H9 (cell line): Measurements from ENCODE around the gene MSANTD1. TPM values are rescaled to one million over a fixed set of nuclear protein-coding genes. Genes with fewer than 3 reads are reported as not detected.

Experiments used
- DNase-seq: peaks from one replicate; pipeline ENCODE4 v3.0.0-alpha.2; 2017
- H2AFZ ChIP-seq: one replicate; pipeline ENCODE4 v1.6.1; 2013; ENCODE audit warnings: mild to moderate bottlenecking, low read length, control low read depth, moderate library complexity
- H2AK5ac ChIP-seq: 2 replicates; pipeline ENCODE4 v1.6.1; 2013; ENCODE audit warnings: low read length, control low read depth, mixed read lengths; ENCODE audit not compliant: insufficient read length
- H2BK120ac ChIP-seq: one replicate; pipeline ENCODE4 v1.6.1; 2013; ENCODE audit warnings: low read depth, mild to moderate bottlenecking, low read length, control low read depth, inconsistent platforms; ENCODE audit not compliant: poor library complexity, severe bottlenecking
- H2BK12ac ChIP-seq: 2 replicates; pipeline ENCODE4 v1.6.1; 2013; ENCODE audit warnings: low read length, control low read depth, mixed read lengths, low read depth; ENCODE audit not compliant: insufficient read length
- H2BK15ac ChIP-seq: 2 replicates; pipeline ENCODE4 v1.6.1; 2013; ENCODE audit warnings: low read depth, low read length, control low read depth
- H2BK20ac ChIP-seq: one replicate; pipeline ENCODE4 v1.6.1; 2013; ENCODE audit warnings: low read depth, mild to moderate bottlenecking, low read length, control low read depth, inconsistent platforms; ENCODE audit not compliant: poor library complexity, severe bottlenecking
- H2BK5ac ChIP-seq: 2 replicates; pipeline ENCODE4 v1.6.1; 2013; ENCODE audit warnings: low read length, control low read depth, mixed read lengths; ENCODE audit not compliant: insufficient read length
- H3K14ac ChIP-seq: 2 replicates; pipeline ENCODE4 v1.6.1; 2013; ENCODE audit warnings: low read length, control low read depth; ENCODE audit not compliant: insufficient read depth
- H3K18ac ChIP-seq: 2 replicates; pipeline ENCODE4 v1.6.1; 2013; ENCODE audit warnings: low read depth, mild to moderate bottlenecking, mixed read lengths, low read length, control low read depth; ENCODE audit not compliant: insufficient read length
- H3K23ac ChIP-seq: 2 replicates; pipeline ENCODE4 v1.6.1; 2013; ENCODE audit warnings: low read length, control low read depth, mixed read lengths, low read depth; ENCODE audit not compliant: insufficient read length
- H3K23me2 ChIP-seq: 2 replicates; pipeline ENCODE4 v1.6.1; 2013; ENCODE audit warnings: low read depth, mild to moderate bottlenecking, mixed read lengths, low read length, control low read depth; ENCODE audit not compliant: insufficient read length, poor library complexity, severe bottlenecking
- H3K27ac ChIP-seq: 2 replicates; pipeline ENCODE4 v1.5.1; 2013; ENCODE audit warnings: low read length, control low read depth, mixed read lengths, low read depth; ENCODE audit not compliant: insufficient read length
- H3K27me3 ChIP-seq: 2 replicates; pipeline ENCODE4 v1.6.1; 2013; ENCODE audit warnings: low read length, control low read depth, inconsistent platforms; ENCODE audit not compliant: insufficient read depth
- H3K4ac ChIP-seq: 2 replicates; pipeline ENCODE4 v1.6.1; 2013; ENCODE audit warnings: low read depth, mild to moderate bottlenecking, control low read depth, inconsistent platforms, low read length, moderate library complexity
- H3K4me1 ChIP-seq: 2 replicates; pipeline ENCODE4 v1.6.1; 2013; ENCODE audit warnings: low read length, control low read depth, inconsistent platforms; ENCODE audit not compliant: insufficient read depth
- H3K4me2 ChIP-seq: 2 replicates; pipeline ENCODE4 v1.6.1; 2013; ENCODE audit warnings: low read length, control low read depth, mixed read lengths; ENCODE audit not compliant: insufficient read length, insufficient read depth
- H3K56ac ChIP-seq: 2 replicates; pipeline ENCODE4 v1.6.1; 2013; ENCODE audit warnings: low read depth, mild to moderate bottlenecking, mixed read lengths, low read length, control low read depth; ENCODE audit not compliant: insufficient read length
- H3K79me1 ChIP-seq: 2 replicates; pipeline ENCODE4 v1.6.1; 2013; ENCODE audit warnings: low read depth, mild to moderate bottlenecking, moderate library complexity, low read length, control low read depth, inconsistent platforms; ENCODE audit not compliant: insufficient read depth, poor library complexity, severe bottlenecking
- H3K79me2 ChIP-seq: 2 replicates; pipeline ENCODE4 v1.6.1; 2013; ENCODE audit warnings: low read length, control low read depth, inconsistent platforms; ENCODE audit not compliant: insufficient read depth
- H3K9ac ChIP-seq: 2 replicates; pipeline ENCODE4 v1.6.1; 2013; ENCODE audit warnings: low read length, control low read depth, mixed read lengths; ENCODE audit not compliant: insufficient read length; ENCODE audit errors: extremely low read depth
- H3K9me3 ChIP-seq: one replicate; pipeline ENCODE4 v1.6.1; 2013; ENCODE audit warnings: low read depth, low read length, inconsistent platforms; ENCODE audit not compliant: control insufficient read depth
- H3T11ph ChIP-seq: one replicate; pipeline ENCODE4 v1.6.1; 2013; ENCODE audit warnings: mild to moderate bottlenecking, low read length, control low read depth, inconsistent platforms
- H4K20me1 ChIP-seq: one replicate; pipeline ENCODE4 v1.6.1; 2013; ENCODE audit not compliant: control insufficient read depth, insufficient read length, insufficient read depth
- H4K5ac ChIP-seq: 2 replicates; pipeline ENCODE4 v1.6.1; 2013; ENCODE audit warnings: low read depth, mild to moderate bottlenecking, mixed read lengths, low read length, control low read depth; ENCODE audit not compliant: insufficient read length
- H4K8ac ChIP-seq: replicated peaks from 2 replicates; pipeline ENCODE4 v1.6.1; 2013; ENCODE audit warnings: low read length, control low read depth, mixed read lengths, low read depth; ENCODE audit not compliant: insufficient read length
- H4K91ac ChIP-seq: 2 replicates; pipeline ENCODE4 v1.6.1; 2013; ENCODE audit warnings: low read depth, mild to moderate bottlenecking, moderate library complexity, mixed read lengths, low read length, control low read depth; ENCODE audit not compliant: insufficient read length
- H3K27ac Mint-ChIP-seq, 3 experiments: 2 replicates in 2 of 3; 3 replicates in 1 of 3; pipeline ENCODE4 v1.8.0; 2020 to 2021; ENCODE audit warnings: mixed read lengths in 3 of 3, mild to moderate bottlenecking in 1 of 3, moderate library complexity in 1 of 3
- H3K27me3 Mint-ChIP-seq: 2 replicates; pipeline ENCODE4 v1.8.0; 2021; ENCODE audit warnings: low read depth, mild to moderate bottlenecking, moderate library complexity, mixed read lengths
- H3K36me3 Mint-ChIP-seq, 3 experiments: 2 replicates in 2 of 3; 3 replicates in 1 of 3; pipeline ENCODE4 v1.8.0; 2020 to 2021; ENCODE audit warnings: low read depth in 3 of 3, mixed read lengths in 3 of 3; ENCODE audit not compliant: insufficient read depth in 1 of 3
- H3K4me1 Mint-ChIP-seq, 2 experiments: 2 replicates each; pipeline ENCODE4 v1.8.0; 2020; ENCODE audit warnings: mixed read lengths in 2 of 2
- H3K4me3 Mint-ChIP-seq, 2 experiments: 2 replicates in 1 of 2; 3 replicates in 1 of 2; pipeline ENCODE4 v1.8.0; 2020 to 2021; ENCODE audit warnings: mild to moderate bottlenecking in 2 of 2, mixed read lengths in 2 of 2, moderate library complexity in 1 of 2
- H3K9me3 Mint-ChIP-seq, 2 experiments: 2 replicates in 1 of 2; 3 replicates in 1 of 2; pipeline ENCODE4 v1.8.0; 2020; ENCODE audit warnings: mild to moderate bottlenecking in 2 of 2, mixed read lengths in 2 of 2, moderate library complexity in 1 of 2
- WGBS: extraction: QIAGEN DNeasy Blood & Tissue Kit; methylation state at CpG from one replicate; pipeline ENCODE4 v1.1.7; 2013; ENCODE audit warnings: missing lambda C conversion rate, low lambda C conversion rate, mixed read lengths; ENCODE audit not compliant: insufficient read length; ENCODE audit errors: extremely low coverage; 5-methylcytosine and 5-hydroxymethylcytosine counted together
- total RNA-seq: library from RNA; stranded (reverse); gene quantifications from 2 replicates; pipeline ENCODE4 v1.2.1, GENCODE V29; 2021
- TF ChIP-seq, protein P1 (sequence below): fragments of 200-600 bp; sonication (generic); conservative IDR thresholded peaks from 3 replicates; pipeline ENCODE4 v1.8.0; 2021; ENCODE audit warnings: antibody characterized with exemption, mild to moderate bottlenecking

The MSANTD1 gene
- total RNA-seq, 1 experiment from 2014 or later = 0.83 TPM

DNA sequence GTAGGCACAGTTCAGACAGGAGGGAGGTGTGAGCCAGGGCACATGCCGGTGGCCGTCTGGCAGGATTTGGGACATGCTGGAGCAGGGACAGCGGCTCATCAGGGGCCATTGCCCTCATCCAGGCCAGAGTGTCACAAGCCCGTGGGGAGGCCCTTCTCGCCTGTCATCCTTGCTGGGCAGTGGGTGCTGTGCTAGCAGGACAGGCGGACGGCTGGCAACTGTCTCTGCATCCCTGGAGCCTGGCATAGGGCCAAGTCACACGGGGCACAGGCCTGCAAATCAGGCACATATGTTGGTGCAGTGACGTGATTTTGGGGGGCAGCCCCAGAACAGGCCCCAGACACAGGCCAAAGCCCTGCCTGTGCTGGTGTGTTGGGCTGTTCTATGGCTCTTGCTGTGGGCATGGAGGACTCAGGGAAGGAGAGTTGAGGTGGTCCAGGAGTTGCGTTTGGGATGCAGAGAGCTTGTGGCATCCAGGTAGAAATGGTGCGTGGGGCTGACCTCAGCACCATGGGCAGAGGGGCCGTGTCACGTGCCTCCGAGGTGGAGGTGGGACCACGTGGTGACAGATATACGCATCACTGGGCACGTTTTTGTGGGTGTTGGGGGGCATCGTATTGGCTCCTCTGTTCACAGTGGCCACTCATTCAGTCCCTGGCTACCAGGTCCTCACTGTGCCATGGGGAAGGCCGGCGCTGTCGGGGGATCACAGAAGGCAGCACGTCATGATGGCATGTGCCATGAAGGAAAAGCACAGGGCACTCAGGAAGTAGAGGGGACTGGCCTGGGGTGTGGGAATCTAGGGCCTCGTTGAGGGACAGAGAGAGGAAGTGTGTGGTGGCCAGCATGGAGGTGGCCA is 14.6 kb upstream of the MSANTD1 start:
- H4K8ac ChIP-seq = no peak overlapping the region
- H3K4me1 ChIP-seq = peaks cover 3% of the 10 kb centered on the region; the same call in 1 of the 2 replicates
- H3T11ph ChIP-seq = no peak overlapping the region
- H4K91ac ChIP-seq = no peak overlapping the region
- no peak overlapping the region for H2BK120ac ChIP-seq
- no peak overlapping the region for H2BK12ac ChIP-seq
- H3K56ac ChIP-seq = no peak overlapping the region
- WGBS = no CpG with 5 or more reads among the region's 23 CpGs
- no peak overlapping the region for H3K9ac ChIP-seq
- no peak overlapping the region for H4K5ac ChIP-seq
- H2AK5ac ChIP-seq = no peak overlapping the region
- no peak overlapping the region for H3K4me2 ChIP-seq
- no peak overlapping the region for H2BK20ac ChIP-seq
- no peak overlapping the region for H3K4ac ChIP-seq
- TF ChIP-seq, protein P1, sequence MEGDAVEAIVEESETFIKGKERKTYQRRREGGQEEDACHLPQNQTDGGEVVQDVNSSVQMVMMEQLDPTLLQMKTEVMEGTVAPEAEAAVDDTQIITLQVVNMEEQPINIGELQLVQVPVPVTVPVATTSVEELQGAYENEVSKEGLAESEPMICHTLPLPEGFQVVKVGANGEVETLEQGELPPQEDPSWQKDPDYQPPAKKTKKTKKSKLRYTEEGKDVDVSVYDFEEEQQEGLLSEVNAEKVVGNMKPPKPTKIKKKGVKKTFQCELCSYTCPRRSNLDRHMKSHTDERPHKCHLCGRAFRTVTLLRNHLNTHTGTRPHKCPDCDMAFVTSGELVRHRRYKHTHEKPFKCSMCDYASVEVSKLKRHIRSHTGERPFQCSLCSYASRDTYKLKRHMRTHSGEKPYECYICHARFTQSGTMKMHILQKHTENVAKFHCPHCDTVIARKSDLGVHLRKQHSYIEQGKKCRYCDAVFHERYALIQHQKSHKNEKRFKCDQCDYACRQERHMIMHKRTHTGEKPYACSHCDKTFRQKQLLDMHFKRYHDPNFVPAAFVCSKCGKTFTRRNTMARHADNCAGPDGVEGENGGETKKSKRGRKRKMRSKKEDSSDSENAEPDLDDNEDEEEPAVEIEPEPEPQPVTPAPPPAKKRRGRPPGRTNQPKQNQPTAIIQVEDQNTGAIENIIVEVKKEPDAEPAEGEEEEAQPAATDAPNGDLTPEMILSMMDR = 0 out of 3 replicates have a peak, but pooled peaks have one; percentile 1
- no peaks in the 10 kb centered on the region; the same call in 1 of the 2 replicates for H3K27me3 ChIP-seq
- H3K23ac ChIP-seq = no peak overlapping the region
- H4K20me1 ChIP-seq = peaks cover under 1% of the 10 kb centered on the region
- no peaks in the 10 kb centered on the region for H3K79me2 ChIP-seq
- Mint-ChIP-seq H3K9me3 (peaks cover 0 to 2% of the 10 kb centered on the region in 2 experiments; a peak in 1 of 5 replicates), H3K4me1 (peaks cover 13 to 26% of the 10 kb centered on the region in 2 experiments), H3K4me3 (no peak overlapping the region; a peak in 1 of 5 replicates), H3K27me3 (peaks cover 48% of the 10 kb centered on the region), H3K36me3 (peaks cover 50 to 76% (median 75%) of the 10 kb centered on the region in 3 experiments), H3K27ac (peak overlapping the region in 1 of 3 experiments; percentile 85; a peak in 3 of 7 replicates)
- no peak overlapping the region for H3K27ac ChIP-seq
- no peak overlapping the region; the same call in 1 of the 2 replicates for H3K14ac ChIP-seq
- H2BK5ac ChIP-seq = no peak overlapping the region
- H3K18ac ChIP-seq = no peak overlapping the region
- no peaks in the 10 kb centered on the region for H3K79me1 ChIP-seq
- H3K23me2 ChIP-seq = no peaks in the 10 kb centered on the region
- DNase-seq = no peak
- no peak overlapping the region for H2AFZ ChIP-seq
- H2BK15ac ChIP-seq = no peak overlapping the region
- no peaks in the 10 kb centered on the region for H3K9me3 ChIP-seq
